GM18870 (cell line): Measurements from ENCODE around the gene XRN1.
"Not testable (repeated sequence)": the region's sequence is repeated elsewhere in the genome, so short reads cannot be mapped to it uniquely, and the experiment has no call there.

Source experiments
- ATAC-seq: cut with Tn5 transposase; IDR thresholded peaks from one replicate; pipeline ENCODE4 v1.9.1; 2021; ENCODE audit warnings: moderate library complexity; ENCODE audit not compliant: unreplicated experiment

The XRN1 gene

DNA sequence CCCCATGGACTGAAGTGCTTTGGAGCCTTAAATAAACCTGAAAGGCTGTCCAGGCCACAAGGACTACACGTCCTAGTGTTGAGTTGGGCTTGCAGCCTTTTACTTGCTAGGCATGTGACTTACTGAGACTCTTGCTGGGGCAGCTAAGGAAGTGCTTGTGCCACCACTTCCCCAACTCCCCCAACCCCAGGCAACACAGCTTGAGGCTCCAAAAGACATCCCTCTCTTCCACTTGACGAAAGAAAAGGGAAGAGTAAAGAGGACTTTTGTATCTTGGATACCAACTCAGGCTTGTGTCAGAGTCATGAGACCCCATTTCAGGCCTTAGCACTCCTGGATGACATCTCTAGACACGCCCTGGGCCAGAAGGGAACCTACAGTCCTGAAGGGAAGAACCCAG is 109.8 kb downstream of the XRN1 start:
- ATAC-seq: no peak

DNA sequence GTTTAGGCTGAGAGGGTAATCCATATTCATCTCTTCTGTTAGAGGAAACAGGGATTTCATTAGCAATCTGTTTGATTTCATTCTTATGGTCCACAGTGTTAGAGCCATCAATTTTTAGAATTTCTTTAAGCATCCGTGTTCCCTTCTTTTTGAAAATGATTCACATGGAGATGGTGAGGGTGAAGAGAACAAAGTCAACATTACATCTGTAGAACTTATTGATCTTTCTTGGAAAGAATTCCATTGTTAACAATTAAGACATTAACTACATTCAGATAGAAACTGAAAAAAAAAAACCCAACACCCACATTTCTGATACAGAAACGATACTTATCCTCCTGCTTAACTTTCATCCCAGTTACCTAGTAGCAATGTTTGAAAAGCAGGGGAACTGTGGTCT is 115.4 kb downstream of the XRN1 start:
- no peak for ATAC-seq

DNA sequence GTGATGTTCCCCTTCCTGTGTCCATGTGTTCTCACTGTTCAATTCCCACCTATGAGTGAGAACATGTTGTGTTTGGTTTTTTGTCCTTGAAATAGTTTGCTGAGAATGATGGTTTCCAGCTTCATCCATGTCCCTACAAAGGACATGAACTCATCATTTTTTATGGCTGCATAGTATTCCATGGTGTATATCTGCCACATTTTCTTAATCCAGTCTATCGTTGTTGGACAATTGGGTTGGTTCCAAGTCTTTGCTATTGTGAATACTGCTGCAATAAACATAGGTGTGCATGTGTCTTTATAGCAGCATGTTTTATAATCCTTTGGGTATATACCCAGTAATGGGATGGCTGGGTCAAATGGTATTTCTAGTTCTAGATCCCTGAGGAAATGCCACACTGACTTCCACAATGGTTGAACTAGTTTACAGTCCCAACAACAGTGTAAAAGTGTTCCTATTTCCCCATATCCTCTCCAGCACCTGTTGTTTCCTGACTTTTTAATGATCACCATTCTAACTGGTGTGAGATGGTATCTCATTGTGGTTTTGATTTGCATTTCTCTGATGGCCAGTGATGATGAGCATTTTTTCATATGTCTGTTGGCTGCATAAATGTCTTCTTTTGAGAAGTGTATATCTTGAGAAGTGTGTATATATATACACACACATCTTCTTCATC is 123.4 kb downstream of the XRN1 start:
- not testable (repeated sequence) for ATAC-seq

DNA sequence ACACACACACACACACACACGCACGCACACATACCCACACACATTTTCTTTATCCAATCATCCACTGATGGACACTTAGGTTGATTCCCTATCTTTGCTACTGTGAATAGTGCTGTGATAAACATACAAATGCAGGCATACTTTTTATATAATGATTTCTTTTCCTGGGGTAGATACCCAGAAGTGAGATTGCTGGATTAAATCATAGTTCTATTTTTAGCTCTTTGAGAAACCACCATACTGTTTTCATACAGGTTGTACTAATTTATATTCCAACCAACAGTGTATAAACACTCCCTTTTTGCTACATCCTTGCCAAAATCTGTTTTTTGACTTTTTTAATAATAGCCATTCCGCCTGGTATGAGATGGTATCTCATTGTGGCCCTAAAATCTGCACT is 127.9 kb downstream of the XRN1 start:
- ATAC-seq: no peak

DNA sequence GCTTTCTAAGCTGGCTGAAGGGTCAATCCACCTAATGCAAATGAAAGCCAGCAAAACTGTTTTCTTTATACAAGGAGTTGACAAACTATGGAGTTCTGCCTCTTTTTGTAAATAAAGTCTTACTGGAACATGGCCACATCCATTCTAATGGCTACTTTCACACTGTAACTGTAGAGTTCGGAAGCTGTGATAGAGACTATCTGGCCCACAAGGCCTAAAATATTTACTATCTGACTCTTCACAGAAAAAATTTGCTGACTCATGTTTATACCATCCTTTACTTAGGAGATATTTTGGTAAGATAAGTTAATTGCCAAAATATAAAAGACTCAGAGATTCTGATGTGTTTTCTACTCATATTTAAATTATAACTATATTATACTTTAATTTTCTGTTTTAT is 128.7 kb downstream of the XRN1 start:
- no peak for ATAC-seq

DNA sequence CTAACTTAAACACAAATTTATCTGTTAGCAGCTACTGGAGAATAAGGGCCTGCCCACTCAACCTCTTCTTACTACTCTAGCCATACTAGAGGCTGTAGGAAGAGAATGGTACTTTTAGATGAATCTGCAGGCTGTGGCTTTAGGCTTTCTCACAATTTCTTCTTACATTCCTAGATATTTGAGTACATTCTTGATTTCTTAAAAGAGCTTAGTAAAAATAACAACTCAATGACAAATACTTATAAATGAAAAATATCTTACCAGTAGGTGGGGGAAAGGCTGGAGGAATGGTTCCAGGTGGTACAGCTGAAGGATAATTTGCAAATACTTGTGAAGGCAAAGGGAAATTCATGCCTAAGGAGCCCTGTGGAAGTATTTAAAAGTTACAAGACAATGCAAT is 129.5 kb downstream of the XRN1 start:
- no peak for ATAC-seq

DNA sequence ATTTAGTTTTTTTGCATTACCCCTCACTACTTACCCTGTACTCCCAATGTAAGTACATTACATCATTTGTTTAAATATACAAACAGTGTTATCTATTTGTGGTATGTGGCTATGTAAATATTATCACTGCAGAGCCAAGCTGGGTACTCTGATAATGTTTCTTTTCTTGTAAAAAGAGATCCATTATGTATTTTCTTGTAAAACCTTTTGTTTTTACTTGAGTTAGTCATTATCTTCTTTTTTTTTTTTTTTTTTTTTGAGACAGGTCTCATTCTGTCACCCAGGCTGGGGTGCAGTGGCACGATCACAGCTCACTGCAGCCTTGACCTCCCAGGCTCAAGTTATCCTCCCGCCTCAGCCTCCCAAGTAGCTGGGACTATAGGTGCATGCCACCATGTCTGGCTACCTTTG is 131.9 kb downstream of the XRN1 start:
- ATAC-seq: not testable (repeated sequence)

DNA sequence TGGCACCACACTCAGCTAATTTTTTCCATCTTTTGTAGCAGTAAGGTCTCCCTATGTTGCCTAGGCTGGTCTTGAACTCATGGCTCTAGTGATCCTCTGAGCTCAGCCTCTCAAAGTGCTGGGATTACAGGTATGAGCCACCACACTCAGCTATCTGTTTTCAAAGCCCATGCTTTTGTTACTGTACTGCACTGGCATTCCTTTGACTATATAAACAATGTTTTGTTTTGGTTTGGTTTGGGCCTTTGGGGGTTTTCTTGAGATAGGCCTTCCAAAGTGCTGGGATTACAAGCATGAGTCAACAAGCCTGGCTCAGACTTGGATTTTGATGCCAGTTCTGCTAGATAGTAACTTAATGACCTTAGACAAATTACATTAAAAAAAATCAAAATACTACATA is 132.8 kb downstream of the XRN1 start:
- ATAC-seq: no peak

DNA sequence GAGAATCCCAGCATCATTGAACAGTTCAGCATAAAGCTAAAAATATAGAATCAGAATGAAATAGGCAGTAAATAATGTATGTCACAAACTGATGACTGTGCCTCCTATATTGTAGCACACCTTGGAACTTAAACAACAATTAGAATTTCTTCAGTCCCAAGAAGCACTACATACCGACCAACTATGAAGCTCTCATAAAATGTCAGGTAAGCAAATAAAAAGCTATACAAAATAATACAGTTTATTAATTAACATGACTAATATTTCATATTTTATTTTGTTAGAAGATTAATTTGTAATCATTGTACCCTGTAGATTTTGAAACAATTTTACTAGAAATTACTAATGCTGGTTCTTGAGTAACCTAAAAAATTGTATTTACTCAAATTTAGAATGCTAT is 137.4 kb downstream of the XRN1 start:
- no peak for ATAC-seq

DNA sequence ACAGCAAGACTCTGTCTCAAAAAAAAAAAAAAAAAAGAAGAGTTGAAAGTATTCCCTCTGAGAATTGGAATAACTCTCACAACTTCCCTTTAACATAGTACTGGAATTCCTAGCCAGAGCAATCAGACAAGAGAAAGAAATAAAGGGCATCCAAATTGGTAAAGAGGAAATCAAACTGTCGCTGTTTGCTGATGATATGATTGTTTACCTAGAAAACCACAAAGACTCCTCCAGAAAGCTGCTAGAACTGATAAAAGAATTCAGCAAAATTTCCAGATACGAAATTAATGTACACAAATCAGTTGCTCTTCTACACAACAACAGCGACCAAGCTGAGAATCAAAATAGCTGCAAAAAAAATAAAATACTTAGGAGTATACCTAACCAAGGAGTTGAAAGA is 145.0 kb downstream of the XRN1 start:
- ATAC-seq: not testable (repeated sequence)

DNA sequence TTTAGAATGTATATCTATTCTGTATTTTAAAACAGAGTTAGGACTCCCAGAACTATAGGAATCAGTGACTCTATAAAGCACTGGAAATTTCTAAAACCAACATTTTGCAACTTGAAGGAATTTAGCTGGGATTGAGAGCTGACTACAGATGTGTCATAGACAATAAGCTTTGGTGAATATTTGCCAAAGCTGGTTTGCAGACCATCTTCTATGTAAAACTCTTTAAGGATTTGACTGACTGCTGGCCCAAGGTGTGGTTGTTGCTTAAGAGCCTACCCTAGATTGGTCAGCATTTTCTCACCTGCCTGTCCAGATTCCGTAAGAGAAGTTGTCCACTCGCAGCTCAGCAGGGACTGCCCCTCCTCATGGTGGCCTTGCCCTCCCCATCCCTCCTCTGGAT is 149.2 kb downstream of the XRN1 start:
- ATAC-seq: no peak

DNA sequence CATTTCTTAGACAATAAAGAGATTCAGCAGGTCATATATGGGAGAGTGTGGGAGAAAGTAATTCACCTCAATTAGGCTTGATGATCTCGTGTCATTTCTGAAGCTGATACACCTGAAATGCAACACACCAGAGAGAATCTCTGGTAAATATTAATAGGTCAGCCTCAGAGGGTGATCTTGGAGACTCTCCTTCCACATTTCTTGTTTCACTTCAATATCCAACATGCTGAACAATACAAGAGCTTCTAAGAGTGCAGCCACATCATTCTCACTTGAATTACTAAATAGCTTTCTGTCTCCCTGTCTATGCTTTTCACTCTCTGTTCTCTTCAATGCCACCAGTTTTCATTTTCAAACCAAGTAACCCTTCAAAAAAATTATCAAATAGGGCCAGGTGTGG is 151.3 kb downstream of the XRN1 start:
- no peak for ATAC-seq

DNA sequence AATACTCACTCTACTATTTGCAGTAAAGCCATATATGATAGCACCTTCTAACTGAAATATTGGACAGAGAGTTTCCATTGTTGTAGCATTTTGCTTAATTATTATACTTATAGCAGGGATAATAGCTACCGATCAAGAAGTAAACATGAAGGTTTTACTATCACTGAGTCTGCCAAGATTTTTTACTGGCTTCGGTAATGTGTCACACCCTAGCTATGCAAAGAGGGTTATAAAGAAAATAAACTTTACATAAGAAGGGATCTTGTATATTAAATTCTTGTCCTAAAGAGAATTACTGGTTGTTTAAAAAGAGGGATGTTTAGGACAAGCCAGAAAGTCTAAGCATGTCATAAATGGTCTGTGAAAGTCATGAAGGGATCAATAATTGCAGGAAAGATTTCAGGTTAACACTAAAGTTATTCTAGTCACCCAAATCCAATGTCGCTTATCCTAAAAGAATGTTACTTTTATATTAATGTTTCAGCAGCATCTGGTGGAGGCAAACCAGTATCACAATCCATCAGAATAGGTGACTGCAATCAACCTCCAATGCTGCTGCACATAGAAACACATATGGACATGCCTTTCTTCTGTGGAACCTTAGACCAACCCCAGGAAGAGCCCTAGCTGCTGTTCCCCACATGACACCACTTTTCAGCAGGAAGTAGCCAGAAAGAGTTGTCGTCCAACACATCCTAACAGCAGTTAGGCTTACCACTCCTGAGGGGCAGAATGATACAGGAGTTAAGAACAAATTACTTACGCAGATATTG is 159.8 kb downstream of the XRN1 start:
- ATAC-seq: no peak

DNA sequence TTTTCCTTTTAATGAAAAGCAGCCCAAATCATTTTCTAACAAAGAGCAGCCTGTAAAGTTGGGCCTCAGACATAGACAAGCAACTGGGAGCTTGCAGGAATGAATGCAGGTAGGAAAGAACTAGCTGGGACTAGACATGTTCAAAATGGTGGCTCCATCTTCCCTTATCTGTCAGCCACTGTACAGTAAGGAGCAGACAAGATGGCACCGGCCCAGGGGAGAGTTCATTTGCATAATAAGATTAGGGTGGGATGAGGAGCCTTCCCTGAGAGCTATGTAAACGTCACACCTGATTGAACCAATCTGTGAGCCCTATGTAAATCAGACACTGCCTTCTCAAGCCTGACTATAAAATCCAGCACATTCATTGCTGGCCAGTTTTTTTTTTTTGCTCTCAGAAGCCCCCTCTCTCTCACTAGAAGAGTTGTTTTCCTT is 162.7 kb downstream of the XRN1 start:
- no peak for ATAC-seq

DNA sequence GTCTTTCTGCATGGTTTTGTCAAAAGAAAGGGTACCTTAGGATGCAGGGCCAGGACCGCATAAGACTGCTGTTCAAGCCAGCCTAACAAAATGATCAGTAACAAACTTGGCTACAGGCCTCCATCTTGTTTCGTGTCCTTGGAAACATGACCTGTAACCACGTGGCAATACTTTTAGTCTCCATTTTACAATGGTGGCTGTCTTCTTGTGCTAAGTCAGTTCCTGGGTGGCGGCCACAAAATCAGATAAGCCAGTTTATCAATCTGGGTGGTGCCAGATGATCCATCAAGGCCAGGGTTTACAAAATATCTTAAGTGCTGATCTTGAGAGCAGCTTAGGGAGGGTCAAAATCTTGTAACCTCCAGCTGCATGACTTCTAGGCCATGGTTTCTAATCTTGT is 165.3 kb downstream of the XRN1 start:
- no peak for ATAC-seq

DNA sequence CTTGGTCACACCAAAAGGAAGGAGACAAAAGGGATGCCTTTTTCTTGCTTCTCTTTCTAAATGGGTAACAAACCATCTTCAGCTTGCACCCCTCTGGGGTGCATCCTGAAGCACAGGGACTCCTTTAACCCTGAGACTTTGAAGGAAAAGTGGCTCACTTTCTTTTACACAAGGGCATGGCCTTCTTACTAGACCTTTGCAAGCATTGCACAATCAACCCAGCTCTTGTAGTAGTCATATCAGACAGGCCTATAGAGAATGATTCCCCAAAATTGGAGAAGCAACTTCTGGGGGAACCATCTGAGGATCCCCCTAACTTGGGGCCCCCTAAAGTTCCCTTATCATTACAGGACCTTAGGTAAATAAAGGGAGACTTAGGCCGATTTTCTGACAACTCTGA is 166.4 kb downstream of the XRN1 start:
- no peak for ATAC-seq

DNA sequence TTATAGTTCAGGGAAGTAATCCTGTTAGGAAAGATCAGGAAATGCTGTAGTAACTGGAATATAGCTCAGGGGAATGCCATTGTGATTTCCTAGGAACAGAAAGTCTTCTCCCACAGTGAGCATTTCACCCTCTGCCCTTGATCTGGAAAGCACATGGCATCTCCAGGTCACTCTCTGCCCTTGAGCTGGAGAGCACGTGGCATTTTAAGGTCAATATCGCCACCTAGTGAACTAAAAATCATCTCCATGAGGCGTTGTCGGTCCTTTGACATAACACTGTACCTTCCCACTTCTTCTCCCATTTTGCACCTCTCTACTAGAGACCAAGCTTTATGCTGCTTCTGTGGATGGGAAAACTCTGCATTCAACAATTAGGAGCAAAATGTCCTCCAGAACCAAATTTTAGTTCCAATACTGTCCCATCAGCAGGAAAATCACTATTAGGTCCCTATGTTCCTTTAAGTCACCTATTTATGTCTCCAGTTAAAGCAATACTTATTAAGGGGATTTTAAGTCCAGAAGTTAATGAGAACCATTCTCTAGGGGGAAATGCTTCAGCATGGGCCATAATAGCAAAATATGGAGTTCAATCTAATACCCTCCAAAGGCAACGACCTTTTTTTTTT is 167.8 kb downstream of the XRN1 start:
- ATAC-seq: peak; percentile 75

DNA sequence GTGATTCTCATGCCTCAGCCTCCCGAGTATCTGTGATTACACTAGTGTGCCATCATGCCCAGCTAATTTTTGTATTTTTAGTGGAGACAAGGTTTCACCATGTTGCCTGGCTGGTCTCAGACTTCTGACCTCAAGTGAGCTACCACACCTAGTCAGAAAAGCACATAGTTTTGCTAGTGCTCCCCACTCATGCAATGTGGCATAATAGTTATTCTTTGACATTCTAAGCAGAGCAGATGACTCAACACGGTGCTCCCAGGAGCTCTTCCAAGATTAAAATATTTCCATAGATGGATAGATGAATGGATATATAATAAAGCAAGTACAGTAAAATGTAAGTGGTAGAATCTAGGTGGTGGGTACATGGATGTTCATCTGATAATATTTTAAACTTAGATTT is 169.4 kb downstream of the XRN1 start:
- ATAC-seq: no peak

DNA sequence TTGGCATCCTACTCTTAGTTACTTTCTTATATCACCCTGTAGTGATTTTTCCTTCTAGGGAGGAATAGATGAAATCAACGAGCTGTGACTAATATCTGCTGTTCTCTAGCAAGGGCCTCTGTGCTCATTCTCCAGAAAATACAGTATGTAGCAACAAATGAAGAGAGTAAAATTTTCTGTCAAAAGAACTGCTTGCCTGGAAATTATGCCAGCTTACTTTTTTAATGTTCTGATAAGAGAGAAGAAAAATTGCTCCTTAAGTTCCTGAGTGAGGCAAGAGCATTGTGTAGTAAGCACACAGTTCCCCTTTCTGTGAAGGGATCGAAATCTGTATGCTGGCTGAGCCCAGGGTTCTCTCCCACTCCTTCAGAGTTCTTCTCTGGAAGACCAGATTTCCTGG is 171.1 kb downstream of the XRN1 start:
- ATAC-seq: no peak

DNA sequence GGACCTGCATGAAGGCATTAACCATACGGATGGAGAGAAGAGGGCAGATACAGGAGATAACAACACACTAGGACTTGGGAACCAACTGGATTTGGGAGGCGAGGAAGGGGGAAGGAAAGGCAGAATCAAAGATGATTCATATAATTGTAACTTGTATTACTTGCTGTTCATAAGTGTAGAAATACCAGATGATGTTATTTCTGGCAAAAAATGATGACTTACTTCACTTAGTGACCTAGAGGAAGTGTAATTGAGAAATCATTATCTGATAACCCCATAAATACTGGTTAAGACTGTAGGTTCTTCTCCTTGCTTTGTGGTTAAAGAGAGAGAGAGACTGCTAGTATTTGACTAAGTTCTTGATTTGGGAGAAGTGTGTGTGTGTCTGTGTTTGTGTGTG is 172.0 kb downstream of the XRN1 start:
- ATAC-seq: no peak

DNA sequence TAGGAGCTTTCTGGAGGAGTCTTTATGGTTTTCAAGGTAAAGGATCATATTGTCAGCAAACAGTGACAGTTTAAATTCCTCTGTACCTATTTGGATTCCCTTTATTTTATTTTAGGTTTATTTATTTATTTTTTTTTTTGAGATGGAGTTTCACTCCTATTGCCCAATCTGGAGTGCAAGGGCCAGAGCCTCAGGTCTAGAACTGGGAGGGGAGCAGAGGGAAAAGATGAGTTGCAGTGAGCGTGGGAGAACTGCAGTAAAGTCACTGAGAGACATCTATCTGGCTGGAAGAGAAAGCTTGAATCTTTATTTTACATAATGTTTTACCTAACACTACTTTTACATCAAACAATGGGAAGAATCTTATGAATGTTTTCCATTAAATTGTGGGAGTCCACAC is 172.9 kb downstream of the XRN1 start:
- ATAC-seq: no peak

DNA sequence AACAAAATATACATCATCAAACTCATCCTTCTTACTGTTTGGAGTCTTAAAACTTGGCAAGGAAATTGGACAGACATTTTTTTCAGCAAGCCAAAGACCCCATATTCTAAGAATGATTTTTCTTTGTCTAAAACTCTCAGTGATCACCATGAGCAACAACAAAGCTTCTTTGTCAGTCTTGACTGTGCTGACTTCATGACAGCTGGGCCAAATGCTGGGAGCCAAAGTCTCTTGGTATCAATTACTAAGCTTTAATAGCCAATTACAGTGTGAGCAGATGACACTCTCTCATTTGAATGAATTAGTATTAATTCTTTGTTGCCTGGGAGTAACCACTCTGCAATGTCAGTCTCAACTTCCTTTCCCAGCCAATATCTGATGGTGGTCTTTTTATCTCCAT is 174.3 kb downstream of the XRN1 start:
- no peak for ATAC-seq
